NCI-H524 treated with DMSO at 0.1 percent for 48 hours (cell line): ENCODE data around the gene ANKIB1.
A peak's percentile ranks its signal among the peaks of the same experiment; 100 is the strongest.
"Not testable (repeated sequence)": the region's sequence is repeated elsewhere in the genome, so short reads cannot be mapped to it uniquely, and the experiment has no call there.

Source experiments
- DNase-seq: peaks from one replicate; lab custom pipeline; 2025; lab: John Stamatoyannopoulos, UW

The ANKIB1 gene, protein sequence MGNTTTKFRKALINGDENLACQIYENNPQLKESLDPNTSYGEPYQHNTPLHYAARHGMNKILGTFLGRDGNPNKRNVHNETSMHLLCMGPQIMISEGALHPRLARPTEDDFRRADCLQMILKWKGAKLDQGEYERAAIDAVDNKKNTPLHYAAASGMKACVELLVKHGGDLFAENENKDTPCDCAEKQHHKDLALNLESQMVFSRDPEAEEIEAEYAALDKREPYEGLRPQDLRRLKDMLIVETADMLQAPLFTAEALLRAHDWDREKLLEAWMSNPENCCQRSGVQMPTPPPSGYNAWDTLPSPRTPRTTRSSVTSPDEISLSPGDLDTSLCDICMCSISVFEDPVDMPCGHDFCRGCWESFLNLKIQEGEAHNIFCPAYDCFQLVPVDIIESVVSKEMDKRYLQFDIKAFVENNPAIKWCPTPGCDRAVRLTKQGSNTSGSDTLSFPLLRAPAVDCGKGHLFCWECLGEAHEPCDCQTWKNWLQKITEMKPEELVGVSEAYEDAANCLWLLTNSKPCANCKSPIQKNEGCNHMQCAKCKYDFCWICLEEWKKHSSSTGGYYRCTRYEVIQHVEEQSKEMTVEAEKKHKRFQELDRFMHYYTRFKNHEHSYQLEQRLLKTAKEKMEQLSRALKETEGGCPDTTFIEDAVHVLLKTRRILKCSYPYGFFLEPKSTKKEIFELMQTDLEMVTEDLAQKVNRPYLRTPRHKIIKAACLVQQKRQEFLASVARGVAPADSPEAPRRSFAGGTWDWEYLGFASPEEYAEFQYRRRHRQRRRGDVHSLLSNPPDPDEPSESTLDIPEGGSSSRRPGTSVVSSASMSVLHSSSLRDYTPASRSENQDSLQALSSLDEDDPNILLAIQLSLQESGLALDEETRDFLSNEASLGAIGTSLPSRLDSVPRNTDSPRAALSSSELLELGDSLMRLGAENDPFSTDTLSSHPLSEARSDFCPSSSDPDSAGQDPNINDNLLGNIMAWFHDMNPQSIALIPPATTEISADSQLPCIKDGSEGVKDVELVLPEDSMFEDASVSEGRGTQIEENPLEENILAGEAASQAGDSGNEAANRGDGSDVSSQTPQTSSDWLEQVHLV

GRCh38 chr7:92245487-92246359 is at the start of gene ANKIB1, which contains the start of gene KRIT1:
Gene ANKIB1, plus strand, starts transcription at chr7:92245974. Its CDS starts 49,005 bp downstream, at chr7:92294979.
Gene KRIT1, minus strand, starts transcription at chr7:92245914. Its CDS starts 3,779 bp downstream, at chr7:92242135.
- peak; percentile 19 for DNase-seq

GRCh38 chr7:92200791-92201190 is 45.0 kb upstream of the ANKIB1 start:
- DNase-seq, result no peak

GRCh38 chr7:92205987-92206386 is 39.8 kb upstream of the ANKIB1 start:
- no peak for DNase-seq

- no peak for DNase-seq
Measured at GRCh38 chr7:92206672-92207071, 39.1 kb upstream of the ANKIB1 start.

GRCh38 chr7:92221766-92222165 is 24.0 kb upstream of the ANKIB1 start:
- no peak for DNase-seq

- no peak for DNase-seq
Measured at GRCh38 chr7:92226981-92227380, 18.8 kb upstream of the ANKIB1 start.

- no peak for DNase-seq
Measured at GRCh38 chr7:92228100-92228499, 17.7 kb upstream of the ANKIB1 start.

GRCh38 chr7:92228742-92229141 is 17.0 kb upstream of the ANKIB1 start:
- no peak for DNase-seq

DNA sequence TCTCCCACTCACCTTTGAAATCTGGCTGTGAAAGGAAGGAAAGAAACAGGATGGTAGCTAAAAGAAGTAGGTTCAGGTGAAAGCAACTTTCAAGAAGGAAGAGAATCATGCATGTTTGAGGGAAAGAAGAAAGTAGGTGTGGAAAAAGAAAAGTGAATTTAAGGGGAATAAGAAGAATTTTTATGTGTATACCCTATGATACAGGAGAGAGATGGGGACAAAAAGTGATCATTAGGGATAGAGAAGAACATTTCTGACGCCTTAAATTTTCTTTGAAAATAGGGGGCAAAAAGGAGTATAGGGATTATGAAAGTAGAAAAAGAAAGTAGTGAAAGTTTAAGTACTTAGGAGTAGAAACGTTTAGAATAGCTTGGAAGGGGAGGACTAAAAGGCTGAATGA is 15.2 kb upstream of the ANKIB1 start:
- DNase-seq, result no peak

DNA sequence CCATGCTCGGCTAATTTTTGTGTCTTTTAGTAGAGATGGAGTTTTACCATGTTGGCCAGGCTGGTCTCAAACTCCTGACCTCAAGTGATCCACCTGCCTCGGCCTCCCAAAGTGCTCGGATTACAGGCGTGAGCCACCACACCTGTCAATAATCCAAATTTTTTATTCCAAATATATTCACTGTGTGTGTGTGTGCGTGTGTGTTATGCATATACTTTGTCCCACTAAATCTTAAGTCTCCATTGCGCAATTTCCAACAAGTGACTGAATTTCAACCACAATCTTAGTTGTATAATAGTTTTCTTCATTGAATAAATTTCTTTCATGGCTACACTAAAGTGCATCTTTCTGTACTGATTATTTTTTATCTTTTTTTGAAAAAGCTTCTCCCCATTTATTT is 2.8 kb upstream of the ANKIB1 start:
- no peak for DNase-seq

DNA sequence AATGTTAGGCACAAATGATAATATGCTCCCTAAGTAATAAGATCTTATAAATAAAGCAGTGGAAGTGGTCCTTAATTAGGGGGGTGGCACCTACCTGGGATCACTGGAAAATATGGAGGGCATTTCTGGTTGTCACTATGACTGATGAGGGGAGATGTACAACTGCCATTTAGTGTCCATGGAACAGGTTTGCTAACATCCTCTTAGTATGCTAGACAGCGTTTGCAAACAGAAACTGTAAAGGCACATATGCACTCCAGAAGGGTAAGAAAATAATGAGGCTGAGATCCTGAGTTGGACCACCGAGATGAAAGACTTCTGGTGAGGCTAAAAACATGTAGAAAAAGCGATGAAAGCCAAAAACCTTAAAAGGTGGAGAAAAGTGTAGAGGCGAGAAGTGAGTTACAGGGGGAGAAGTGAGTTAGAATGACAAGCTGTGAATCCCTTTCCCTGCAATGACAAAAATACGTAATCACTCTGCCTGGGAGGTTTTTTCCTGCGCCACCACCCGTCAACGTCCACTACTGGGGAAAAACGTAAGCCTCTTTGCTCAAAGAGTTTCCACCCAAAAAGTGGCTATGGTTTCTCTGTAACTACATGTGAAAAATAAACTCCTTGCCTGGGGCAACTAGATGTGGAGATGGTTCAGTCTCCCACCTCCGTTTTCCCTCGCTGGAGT is 827 bp upstream of the ANKIB1 start:
- DNase-seq, result no peak

DNA sequence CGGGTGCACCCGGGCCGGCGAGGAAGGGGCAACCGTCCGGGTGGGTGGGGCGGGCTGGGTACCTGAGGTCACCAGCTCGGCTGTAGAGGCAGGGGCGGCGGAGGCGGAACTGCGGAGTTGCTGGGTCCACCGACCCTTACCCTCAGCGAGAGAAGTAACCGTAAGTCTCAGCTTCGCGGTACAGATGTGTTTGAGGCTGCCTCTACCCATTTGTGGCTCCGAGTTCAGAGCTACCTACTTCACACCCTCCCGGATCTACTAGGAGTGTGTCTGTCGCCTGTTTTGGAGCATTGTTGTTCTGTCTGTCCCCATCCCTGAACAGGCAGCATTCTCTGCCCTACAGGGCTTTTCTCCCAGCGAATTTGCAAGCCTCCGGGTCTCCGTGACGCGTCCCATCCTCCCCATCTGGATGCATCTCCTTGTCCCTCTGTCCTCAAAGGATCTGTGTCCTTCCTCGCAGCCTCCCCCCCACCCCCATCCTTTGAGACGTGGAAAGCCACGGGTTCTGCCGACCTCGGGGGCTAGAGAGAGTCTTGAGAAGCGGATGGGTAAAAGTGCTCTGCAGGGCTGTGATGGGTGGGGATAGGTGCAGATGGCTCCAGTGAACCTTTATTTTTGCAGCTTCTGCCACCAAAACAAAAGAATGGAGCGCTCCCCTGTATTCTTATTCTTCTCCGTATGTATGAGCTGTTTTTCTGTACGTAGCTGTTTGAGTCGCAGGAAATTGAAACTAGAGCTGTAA is 757 bp downstream of the ANKIB1 start:
- DNase-seq, result no peak

DNA sequence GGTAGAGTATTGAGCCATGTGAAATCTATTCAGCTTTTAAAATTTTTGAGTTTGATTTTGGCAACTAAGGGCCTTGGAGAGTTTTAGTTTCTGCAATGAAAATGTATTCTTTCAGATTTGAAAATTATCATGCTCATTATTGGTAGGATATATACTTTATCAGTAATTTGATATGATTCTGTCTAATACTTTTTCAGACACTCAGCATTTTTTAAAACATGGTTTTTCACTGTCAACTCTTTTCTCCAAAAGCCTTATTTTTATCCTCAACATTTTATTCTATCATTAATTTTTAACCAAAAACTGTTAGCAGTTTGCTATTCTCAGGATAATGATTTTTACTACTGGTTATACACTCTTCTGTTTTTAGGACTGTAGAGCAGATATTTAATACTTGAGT is 4.8 kb downstream of the ANKIB1 start:
- no peak for DNase-seq

DNA sequence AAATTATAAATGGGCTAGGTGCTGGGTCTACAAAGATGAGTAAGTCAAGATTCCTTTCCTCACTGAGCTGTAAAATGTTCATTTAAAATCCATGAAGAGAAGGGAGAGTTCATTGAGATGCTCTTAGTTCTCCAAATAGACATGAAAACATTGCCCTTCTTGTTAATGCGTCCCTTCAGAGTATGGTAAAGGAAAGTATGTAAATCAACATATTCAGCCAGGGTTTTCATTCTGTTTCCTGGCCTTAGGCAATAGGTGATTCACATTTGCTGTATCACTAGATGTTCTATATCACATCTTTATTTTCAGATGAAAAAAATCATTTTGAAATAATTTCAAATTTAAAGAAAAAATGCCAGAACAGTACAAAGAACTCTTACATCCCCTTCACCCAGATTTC is 5.4 kb downstream of the ANKIB1 start:
- DNase-seq, result no peak

DNA sequence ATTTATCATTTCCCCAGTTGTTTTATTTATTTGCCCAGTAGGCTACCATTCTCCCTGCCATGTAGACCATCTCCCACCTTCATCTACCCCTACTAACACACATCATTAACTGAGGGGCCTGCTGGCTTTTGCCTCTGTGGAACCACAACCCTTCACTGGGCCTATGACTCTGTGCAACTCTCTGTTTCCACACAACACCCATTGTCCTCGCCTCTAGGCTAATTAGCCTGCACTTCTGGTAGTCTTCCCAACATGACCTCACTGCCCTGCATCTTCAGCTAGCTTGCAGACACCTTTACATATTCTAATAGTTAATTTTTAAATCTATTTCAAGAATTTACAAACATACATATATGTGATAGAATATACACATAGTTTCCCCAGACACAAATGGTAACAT is 7.5 kb downstream of the ANKIB1 start:
- DNase-seq, result no peak

- DNase-seq, result not testable (repeated sequence)
Measured at GRCh38 chr7:92254800-92255199, 9.0 kb downstream of the ANKIB1 start.

GRCh38 chr7:92255308-92255707 is 9.5 kb downstream of the ANKIB1 start:
- DNase-seq, result no peak

DNA sequence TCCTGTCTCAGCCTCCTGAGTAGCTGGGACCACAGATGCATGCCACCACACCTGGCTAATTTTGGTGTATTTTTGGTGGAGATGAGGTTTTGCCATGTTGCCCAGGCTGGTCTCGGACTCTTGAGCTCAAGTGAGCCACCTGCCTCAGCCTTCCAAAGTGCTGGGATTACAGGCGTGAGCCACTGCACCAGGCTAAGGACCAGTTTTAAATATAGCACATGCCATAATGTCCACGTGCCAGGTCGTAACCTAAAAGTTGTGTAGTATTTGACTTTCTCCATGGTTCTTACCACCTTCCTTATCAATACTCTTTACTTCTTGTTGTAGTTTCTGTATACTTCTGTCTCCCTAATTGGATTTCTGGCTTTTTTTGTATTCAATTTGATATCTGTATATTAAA is 13.3 kb downstream of the ANKIB1 start:
- no peak for DNase-seq

DNA sequence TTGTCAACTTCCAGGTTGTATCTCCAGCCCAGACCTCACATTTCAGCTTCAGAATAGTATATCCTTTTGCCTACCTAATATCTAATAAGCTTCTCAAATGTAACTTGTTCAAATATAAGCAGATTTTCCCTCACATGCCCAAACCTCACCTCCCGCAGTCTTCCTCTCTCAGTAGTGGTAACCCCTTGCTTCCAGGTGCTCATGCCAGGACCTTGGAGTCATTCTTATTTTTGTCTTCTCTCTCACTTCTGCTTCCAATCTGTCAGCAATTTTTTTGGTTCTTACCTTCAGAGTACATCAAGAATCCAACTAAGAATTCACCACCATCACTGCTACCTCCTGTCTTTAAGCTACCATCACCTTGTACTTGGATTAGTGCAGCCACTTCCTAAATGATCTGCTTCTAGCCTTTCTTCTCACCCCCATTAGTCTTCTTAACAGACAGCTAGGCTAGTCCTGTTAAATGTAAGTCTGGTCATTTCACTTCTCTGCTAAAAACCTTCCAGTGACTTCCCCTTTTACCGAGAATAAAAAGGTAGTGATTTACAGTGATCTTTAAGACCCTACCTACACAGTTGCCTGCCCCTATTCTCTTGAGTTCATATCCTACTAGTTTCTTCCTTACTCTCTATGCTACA is 14.0 kb downstream of the ANKIB1 start:
- DNase-seq, result no peak
